ENCODE measurements around the gene MLYCD. TPM values are rescaled to one million over a fixed set of nuclear protein-coding genes. Genes with fewer than 3 reads are reported as not detected.
A peak's percentile ranks its signal among the peaks of the same experiment; 100 is the strongest.

The MLYCD gene
- total and polyA plus RNA-seq, 4 experiments from 2014 or later = 0.81 to 11.1 (median 6.3) TPM

DNA sequence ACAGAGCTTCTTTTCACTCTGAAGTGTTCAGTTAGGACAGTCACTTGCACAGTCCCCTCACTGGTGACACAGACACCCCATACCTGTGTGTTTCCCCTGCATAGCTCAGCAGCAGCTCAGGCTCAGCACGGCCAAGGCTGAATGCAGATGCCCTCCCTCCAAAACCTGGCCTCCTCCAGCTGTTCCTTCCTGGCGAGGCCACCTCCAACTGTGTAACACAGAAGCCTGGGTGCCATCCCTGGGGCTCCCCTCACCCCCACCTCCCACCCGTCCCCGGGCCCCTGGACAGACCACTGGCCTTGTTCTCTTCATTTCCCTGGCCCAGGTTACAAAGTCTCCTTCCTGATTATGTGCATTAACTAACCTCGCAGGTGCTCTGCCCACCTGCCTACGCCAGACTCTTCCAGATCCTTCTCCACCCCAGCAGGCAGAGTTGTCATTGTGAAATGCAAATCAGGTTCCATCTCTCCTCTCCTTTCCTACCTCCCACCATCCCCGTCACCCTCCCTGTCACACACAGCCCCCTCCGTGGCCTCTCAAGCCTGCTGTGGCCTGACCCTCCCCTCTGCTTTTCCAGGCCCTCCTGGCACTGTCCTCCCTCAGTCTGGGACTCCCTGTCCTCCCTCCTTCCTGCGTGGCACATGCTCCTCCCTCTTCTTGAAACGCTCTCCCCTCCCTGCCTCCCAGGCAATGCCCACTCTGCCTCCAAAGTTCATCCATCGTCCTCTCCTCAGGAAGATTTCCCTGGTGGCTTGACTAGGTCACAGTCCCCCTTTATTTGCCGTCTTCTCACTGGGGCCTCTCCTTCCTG lies 26.4 kb downstream of the MLYCD start:
- H3K4me1 Mint-ChIP-seq = peaks cover 3 to 4% (median 4%) of the 10 kb centered on the region in 4 donors
- H3K9me3 Mint-ChIP-seq = no peaks in the 10 kb centered on the region
- no peak for DNase-seq
- H3K27me3 ChIP-seq (ENCODE audit: insufficient read depth, low read length) = no peaks in the 10 kb centered on the region
- H3K4me3 ChIP-seq (ENCODE audit: low read length in 2 of 2) = no peak overlapping the region
- intact Hi-C loops (cut with micrococcal nuclease) = no loop called here
- H3K36me3 ChIP-seq (ENCODE audit: insufficient read depth, low read length) = no peaks in the 10 kb centered on the region
- H3K4me3 Mint-ChIP-seq = no peak overlapping the region
- no peak overlapping the region for H3K27ac Mint-ChIP-seq
- POLR2A ChIA-PET (ENCODE audit: partially characterized antibody) = no interaction called here
- H3K27ac ChIP-seq (ENCODE audit: low read depth, low read length) = no peak overlapping the region
- no peaks in the 10 kb centered on the region for H3K9me3 ChIP-seq (ENCODE audit: control insufficient read depth in 1 of 2, low read length in 2 of 2)
- peaks cover 10 to 19% of the 10 kb centered on the region in 2 donors for H3K36me3 Mint-ChIP-seq
- H3K27me3 Mint-ChIP-seq = no peaks in the 10 kb centered on the region
- no peaks in the 10 kb centered on the region for H3K4me1 ChIP-seq (ENCODE audit: insufficient read depth, low read length)
- CTCF ChIA-PET (ENCODE audit: partially characterized antibody) = interaction anchor here (0.8 to 6.0 kb wide), 4 partner anchors 12 to 99 kb away, joined by 3 to 38 read pairs (median 3); no protein-coding TSS in a partner anchor

DNA sequence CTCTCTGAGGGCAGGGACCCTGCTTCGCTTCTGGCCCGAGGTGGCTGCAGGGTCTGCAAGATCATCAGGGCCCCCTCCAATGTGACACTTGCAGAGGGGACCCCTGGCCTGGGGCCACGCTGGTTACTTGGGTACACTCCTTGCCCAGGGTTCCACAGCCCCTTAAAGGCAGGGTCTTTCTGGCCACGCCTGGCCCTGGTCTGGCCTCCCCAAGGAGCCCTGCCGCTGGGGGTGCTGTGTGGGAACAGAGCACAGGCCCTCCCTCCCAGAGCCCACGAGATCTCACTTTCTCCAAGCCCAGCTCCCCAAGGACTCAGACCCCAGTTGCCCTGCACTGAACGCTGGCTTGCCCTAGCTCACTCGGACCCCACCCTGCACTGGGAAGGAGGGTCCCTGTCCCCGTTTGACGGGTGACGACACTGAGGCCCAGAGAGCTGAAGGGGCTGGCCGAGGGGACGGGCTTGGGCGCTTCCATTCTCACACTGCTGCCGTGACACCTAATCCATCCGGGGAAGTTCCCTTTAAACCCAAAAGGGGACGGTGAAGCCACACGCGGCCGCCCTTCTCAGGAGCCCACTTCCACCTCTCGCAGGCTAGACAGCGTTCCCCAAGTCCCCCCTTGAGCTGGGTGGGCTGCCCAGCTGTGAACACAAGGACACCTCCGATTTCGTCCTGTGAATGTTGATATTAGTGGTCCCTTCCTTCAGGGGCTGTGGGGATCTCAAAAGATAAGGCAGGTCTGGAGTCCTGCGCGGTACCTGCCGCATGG lies 27.2 kb downstream of the MLYCD start:
- H3K36me3 ChIP-seq (ENCODE audit: insufficient read depth, low read length) = no peaks in the 10 kb centered on the region
- Mint-ChIP-seq H3K27me3 (no peaks in the 10 kb centered on the region), H3K36me3 (peaks cover 4 to 11% of the 10 kb centered on the region in 2 donors), H3K27ac (peak overlapping the region in 2 of 7 donors; percentile 31 to 76), H3K4me1 (peaks cover 2 to 4% (median 4%) of the 10 kb centered on the region in 4 donors), H3K4me3 (no peak overlapping the region), H3K9me3 (no peaks in the 10 kb centered on the region)
- POLR2A ChIA-PET (ENCODE audit: partially characterized antibody) = no interaction called here
- no peak overlapping the region for H3K27ac ChIP-seq (ENCODE audit: low read depth, low read length)
- CTCF ChIA-PET (ENCODE audit: partially characterized antibody) = interaction anchor here (0.8 to 6.0 kb wide), 8 partner anchors 10 to 197 kb away, joined by 3 to 38 read pairs (median 3); no protein-coding TSS in a partner anchor
- no peak overlapping the region for H3K4me3 ChIP-seq (ENCODE audit: low read length in 2 of 2)
- intact Hi-C loops (cut with micrococcal nuclease) = loop anchor here (1.0 kb wide), 1 partner anchor 100 kb away; no protein-coding TSS in a partner anchor
- no peaks in the 10 kb centered on the region for H3K27me3 ChIP-seq (ENCODE audit: insufficient read depth, low read length)
- DNase-seq = no peak
- no peaks in the 10 kb centered on the region for H3K9me3 ChIP-seq (ENCODE audit: control insufficient read depth in 1 of 2, low read length in 2 of 2)
- no peaks in the 10 kb centered on the region for H3K4me1 ChIP-seq (ENCODE audit: insufficient read depth, low read length)

DNA sequence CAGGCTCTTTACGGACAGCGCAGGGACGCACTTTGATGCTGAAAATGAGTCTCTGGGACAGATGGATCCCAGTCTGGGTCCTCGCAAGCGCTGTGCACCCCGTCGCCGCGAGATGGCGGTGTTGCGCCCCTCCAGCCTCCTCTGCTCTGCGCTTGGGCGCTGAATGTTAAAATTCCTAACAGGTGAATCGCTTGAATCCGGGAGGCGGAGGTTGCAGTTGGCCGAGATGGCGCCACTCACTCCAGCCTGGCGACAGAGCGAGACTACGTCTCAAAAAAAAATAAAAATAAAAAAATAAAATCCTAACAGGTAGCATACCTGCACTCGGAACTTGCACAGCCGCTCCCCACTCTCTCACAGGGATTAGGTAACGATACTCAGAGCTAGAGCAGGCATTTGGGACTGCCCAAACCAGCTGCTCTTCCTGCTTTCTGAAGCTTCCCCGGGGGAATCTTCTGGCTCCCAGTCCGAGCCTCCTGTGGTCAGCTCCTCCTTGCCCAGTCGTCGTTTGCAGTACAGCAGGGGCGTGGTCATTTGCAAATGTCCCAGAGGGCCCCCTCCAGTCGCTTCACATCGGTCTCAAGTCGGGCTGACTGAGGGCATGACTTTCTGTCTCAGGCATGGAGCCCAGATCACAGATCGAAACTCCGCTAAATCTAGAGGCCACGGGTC lies 27.9 kb downstream of the MLYCD start:
- Mint-ChIP-seq H3K4me1 (peaks cover 2 to 4% (median 4%) of the 10 kb centered on the region in 4 donors), H3K4me3 (no peak overlapping the region), H3K9me3 (no peaks in the 10 kb centered on the region), H3K27me3 (no peaks in the 10 kb centered on the region), H3K27ac (peak overlapping the region in 1 of 7 donors; percentile 76), H3K36me3 (peaks cover 0 to 6% of the 10 kb centered on the region in 2 donors)
- H3K27ac ChIP-seq (ENCODE audit: low read depth, low read length) = no peak overlapping the region
- no peaks in the 10 kb centered on the region for H3K4me1 ChIP-seq (ENCODE audit: insufficient read depth, low read length)
- H3K9me3 ChIP-seq (ENCODE audit: control insufficient read depth in 1 of 2, low read length in 2 of 2) = no peaks in the 10 kb centered on the region
- peak in 4 of 5 donors; percentile 27 to 41 (median 34) for DNase-seq
- no peaks in the 10 kb centered on the region for H3K36me3 ChIP-seq (ENCODE audit: insufficient read depth, low read length)
- no peaks in the 10 kb centered on the region for H3K27me3 ChIP-seq (ENCODE audit: insufficient read depth, low read length)
- ChIA-PET POLR2A (ENCODE audit: partially characterized antibody) (no interaction called here), CTCF (ENCODE audit: partially characterized antibody) (interaction anchor here (0.8 to 6.0 kb wide), 12 partner anchors 9 to 260 kb away, joined by 3 to 38 read pairs (median 3); partner anchors contain the start of gene TAF1C)
- no peak overlapping the region for H3K4me3 ChIP-seq (ENCODE audit: low read length in 2 of 2)
- intact Hi-C loops (cut with micrococcal nuclease) = loop anchor here (1.0 kb wide), 1 partner anchor 101 kb away; no protein-coding TSS in a partner anchor

DNA sequence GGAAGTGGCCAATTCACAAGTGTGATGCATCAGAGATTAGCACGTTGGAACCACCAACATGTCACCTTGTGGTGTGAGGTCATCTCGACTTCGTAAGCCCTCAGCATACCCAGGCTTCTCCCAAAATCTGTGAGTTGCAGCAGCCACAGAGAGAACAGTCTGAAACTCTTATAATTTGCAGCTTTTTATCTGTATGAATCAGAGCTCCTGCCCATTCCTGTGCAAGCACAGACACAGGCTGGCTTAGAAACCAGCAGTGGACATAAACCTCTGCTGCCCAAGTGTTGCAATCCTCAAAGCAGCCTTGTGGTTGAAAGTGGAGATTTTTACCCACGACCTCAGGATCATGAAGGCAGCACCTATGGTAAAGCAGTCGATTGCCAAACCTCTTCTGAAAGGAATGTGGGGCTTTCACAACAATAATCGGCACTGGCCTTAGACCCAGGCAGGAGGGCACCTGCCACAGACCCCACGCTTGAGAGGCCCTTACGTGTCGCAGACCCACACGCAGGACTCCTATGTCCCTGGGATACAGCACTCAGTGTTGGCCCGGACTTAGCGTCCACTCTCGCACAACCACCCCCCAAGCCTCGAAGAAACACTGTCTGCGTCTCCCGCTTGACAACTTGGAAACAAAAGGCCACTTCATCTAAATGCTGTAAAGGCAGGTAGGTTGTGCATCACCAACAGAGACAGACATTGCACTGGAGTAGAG lies 29.6 kb downstream of the MLYCD start:
- Histone ChIP-seq H3K4me3 (ENCODE audit: low read length in 2 of 2) (no peak overlapping the region), H3K27ac (ENCODE audit: low read depth, low read length) (no peak overlapping the region), H3K9me3 (ENCODE audit: control insufficient read depth in 1 of 2, low read length in 2 of 2) (no peaks in the 10 kb centered on the region), H3K27me3 (ENCODE audit: insufficient read depth, low read length) (no peaks in the 10 kb centered on the region), H3K36me3 (ENCODE audit: insufficient read depth, low read length) (no peaks in the 10 kb centered on the region), H3K4me1 (ENCODE audit: insufficient read depth, low read length) (no peaks in the 10 kb centered on the region)
- H3K4me3 Mint-ChIP-seq = no peak overlapping the region
- peaks cover 0 to 4% of the 10 kb centered on the region in 2 donors for H3K36me3 Mint-ChIP-seq
- intact Hi-C loops (cut with micrococcal nuclease) = no loop called here
- H3K27ac Mint-ChIP-seq = no peak overlapping the region
- CTCF ChIA-PET (ENCODE audit: partially characterized antibody) = interaction anchor here (1.9 to 6.0 kb wide), 4 partner anchors 8 to 259 kb away, joined by 5 to 38 read pairs (median 14); partner anchors contain the start of gene TAF1C
- peaks cover 2 to 4% (median 4%) of the 10 kb centered on the region in 4 donors for H3K4me1 Mint-ChIP-seq
- no peaks in the 10 kb centered on the region for H3K9me3 Mint-ChIP-seq
- POLR2A ChIA-PET (ENCODE audit: partially characterized antibody) = no interaction called here
- no peak for DNase-seq
- H3K27me3 Mint-ChIP-seq = no peaks in the 10 kb centered on the region

DNA sequence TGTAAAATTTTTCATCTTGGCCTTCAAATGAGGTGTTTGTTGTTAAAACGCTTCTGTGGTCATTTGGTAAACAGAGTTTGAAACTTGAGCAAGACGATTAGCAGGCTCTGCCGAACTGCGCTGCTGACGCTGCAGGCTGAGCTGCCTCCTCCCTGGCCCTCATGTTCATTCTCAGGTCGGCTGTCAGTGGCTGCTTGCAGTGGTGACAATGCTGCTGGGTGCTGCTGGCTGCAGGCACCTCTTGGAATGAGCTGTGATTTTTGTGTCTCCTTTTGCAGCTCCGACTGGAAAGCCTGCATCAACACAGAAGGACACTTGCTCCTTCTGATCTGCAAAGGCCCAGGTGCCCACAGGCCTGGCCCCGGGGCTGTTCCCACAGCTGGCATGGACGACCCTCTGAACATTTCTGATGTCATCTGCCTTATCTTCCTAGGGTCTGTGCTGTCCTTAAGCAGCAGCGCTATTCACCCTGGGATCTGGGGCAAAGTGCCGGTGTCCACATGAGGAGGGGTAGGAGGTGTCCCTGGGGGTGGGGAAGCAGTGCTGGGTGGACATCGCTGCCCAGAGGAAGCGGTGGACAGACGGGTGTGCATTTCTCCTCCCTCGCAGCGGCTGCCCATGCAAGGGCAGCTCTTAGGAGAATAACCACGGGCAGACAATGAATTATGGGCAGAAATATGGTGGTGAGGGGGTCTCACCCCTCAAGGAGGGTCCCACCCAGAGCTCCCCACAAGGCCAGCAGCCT lies 31.1 kb downstream of the MLYCD start:
- Mint-ChIP-seq H3K9me3 (no peaks in the 10 kb centered on the region), H3K27ac (no peak overlapping the region), H3K36me3 (no peaks in the 10 kb centered on the region), H3K27me3 (no peaks in the 10 kb centered on the region), H3K4me3 (no peak overlapping the region), H3K4me1 (peaks cover 2 to 7% (median 4%) of the 10 kb centered on the region in 4 donors)
- DNase-seq = no peak
- intact Hi-C loops (cut with micrococcal nuclease) = no loop called here
- H3K27ac ChIP-seq (ENCODE audit: low read depth, low read length) = no peak overlapping the region
- H3K9me3 ChIP-seq (ENCODE audit: control insufficient read depth in 1 of 2, low read length in 2 of 2) = no peaks in the 10 kb centered on the region
- no peaks in the 10 kb centered on the region for H3K27me3 ChIP-seq (ENCODE audit: insufficient read depth, low read length)
- H3K4me3 ChIP-seq (ENCODE audit: low read length in 2 of 2) = no peak overlapping the region
- POLR2A ChIA-PET (ENCODE audit: partially characterized antibody) = no interaction called here
- no peaks in the 10 kb centered on the region for H3K36me3 ChIP-seq (ENCODE audit: insufficient read depth, low read length)
- H3K4me1 ChIP-seq (ENCODE audit: insufficient read depth, low read length) = no peaks in the 10 kb centered on the region
- CTCF ChIA-PET (ENCODE audit: partially characterized antibody) = interaction anchor here (1.2 to 6.0 kb wide), 2 partner anchors 17 to 30 kb away, joined by 3 to 38 read pairs; no protein-coding TSS in a partner anchor

DNA sequence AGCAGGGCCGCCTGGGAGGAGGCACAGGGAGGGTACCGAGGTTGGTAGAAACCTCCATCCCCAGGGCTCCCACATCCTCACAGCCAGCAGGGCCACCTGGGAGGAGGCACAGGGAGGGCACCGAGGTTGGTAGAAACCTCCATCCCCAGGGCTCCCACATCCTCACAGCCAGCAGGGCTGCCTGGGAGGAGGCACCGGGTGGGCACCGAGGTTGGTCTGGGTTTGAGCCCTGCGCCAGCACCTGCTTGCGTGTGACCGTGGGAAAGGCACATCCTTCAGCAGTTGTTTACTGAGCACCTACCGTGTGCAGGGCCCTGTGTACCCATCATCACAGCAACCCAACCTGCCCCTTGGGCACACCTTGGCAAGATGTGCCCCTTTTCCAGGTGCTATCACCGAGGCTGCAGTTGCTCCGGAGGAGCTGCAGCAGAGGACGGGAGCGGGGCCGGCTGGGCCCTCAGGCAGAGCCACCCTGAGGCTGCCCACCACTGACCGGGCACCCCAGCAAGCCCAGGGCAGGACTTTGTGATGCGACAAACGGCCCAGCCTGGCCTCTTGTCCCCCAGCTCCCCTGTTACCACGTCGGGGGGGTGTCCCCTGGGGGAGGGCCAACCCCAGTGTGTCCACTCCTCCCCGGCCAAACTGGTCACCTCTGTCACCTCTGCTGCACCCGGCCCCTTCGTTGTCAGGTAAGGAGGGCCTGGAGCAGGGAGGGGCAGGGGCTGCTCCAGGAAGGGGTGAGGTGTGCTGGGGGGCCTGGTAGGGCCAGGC lies 32.0 kb downstream of the MLYCD start:
- no peaks in the 10 kb centered on the region for H3K9me3 ChIP-seq (ENCODE audit: control insufficient read depth in 1 of 2, low read length in 2 of 2)
- H3K36me3 Mint-ChIP-seq = no peaks in the 10 kb centered on the region
- CTCF ChIA-PET (ENCODE audit: partially characterized antibody) = no interaction called here
- H3K4me3 ChIP-seq (ENCODE audit: low read length in 2 of 2) = no peak overlapping the region
- no peaks in the 10 kb centered on the region for H3K9me3 Mint-ChIP-seq
- H3K27ac Mint-ChIP-seq = no peak overlapping the region
- POLR2A ChIA-PET (ENCODE audit: partially characterized antibody) = no interaction called here
- H3K27me3 Mint-ChIP-seq = no peaks in the 10 kb centered on the region
- intact Hi-C loops (cut with micrococcal nuclease) = no loop called here
- H3K27me3 ChIP-seq (ENCODE audit: insufficient read depth, low read length) = no peaks in the 10 kb centered on the region
- peaks cover 2 to 7% (median 3%) of the 10 kb centered on the region in 4 donors for H3K4me1 Mint-ChIP-seq
- H3K4me1 ChIP-seq (ENCODE audit: insufficient read depth, low read length) = no peaks in the 10 kb centered on the region
- no peak overlapping the region for H3K4me3 Mint-ChIP-seq
- no peak for DNase-seq
- H3K27ac ChIP-seq (ENCODE audit: low read depth, low read length) = no peak overlapping the region
- no peaks in the 10 kb centered on the region for H3K36me3 ChIP-seq (ENCODE audit: insufficient read depth, low read length)
